HepG2 (cell line): ENCODE results near the gene LYRM4. TPM values are rescaled to one million over a fixed set of nuclear protein-coding genes. Genes with fewer than 3 reads are reported as not detected.

Experiments used
- ARID4A ChIP-seq: sonication (generic); formaldehyde crosslinking; IDR thresholded peaks from 2 replicates; pipeline ENCODE4 v1.5.0; 2020; ENCODE audit warnings: mild to moderate bottlenecking, missing genetic modification reagents, borderline replicate concordance
- DMAP1 ChIP-seq: IDR thresholded peaks from 2 replicates; pipeline ENCODE4 v1.6.1; 2016
- HOXA5 ChIP-seq: sonication (generic); formaldehyde crosslinking; IDR thresholded peaks from 2 replicates; pipeline ENCODE4 v1.4.0; 2020; ENCODE audit warnings: missing genetic modification reagents
- IKZF4 ChIP-seq: sonication (generic); formaldehyde crosslinking; IDR thresholded peaks from 2 replicates; pipeline ENCODE4 v1.5.1; 2020; ENCODE audit warnings: borderline replicate concordance, mild to moderate bottlenecking, low read depth, missing genetic modification reagents; ENCODE audit errors: not compliant biosample characterization
- ISL2 ChIP-seq: sonication (generic); formaldehyde crosslinking; IDR thresholded peaks from 2 replicates; pipeline ENCODE4 v1.5.0; 2020; ENCODE audit warnings: missing genetic modification reagents
- KLF9 ChIP-seq: IDR thresholded peaks from 2 replicates; pipeline ENCODE4 v1.6.1; 2016; ENCODE audit warnings: low read depth
- MAF1 ChIP-seq: sonication (generic); formaldehyde crosslinking; IDR thresholded peaks from 2 replicates; pipeline ENCODE4 v1.5.0; 2020; ENCODE audit warnings: missing genetic modification reagents, borderline replicate concordance
- PCBP1 ChIP-seq: fragments of 200-400 bp; formaldehyde crosslinking; IDR thresholded peaks from 2 replicates; pipeline ENCODE4 v1.6.1; 2017; ENCODE audit warnings: mild to moderate bottlenecking, low read depth, low read length, borderline replicate concordance
- POLR2A ChIP-seq, 2 experiments: IDR thresholded peaks; 2 replicates each; pipeline ENCODE4 v1.6.1; 2011; ENCODE audit warnings: low read depth in 2 of 2, low read length in 2 of 2, mild to moderate bottlenecking in 1 of 2, moderate library complexity in 1 of 2; ENCODE audit not compliant: insufficient read depth in 1 of 2
- RXRA ChIP-seq: sonication (generic); formaldehyde crosslinking; IDR thresholded peaks from 2 replicates; pipeline ENCODE4 v1.5.1; 2020; ENCODE audit warnings: missing genetic modification reagents
- TEAD3 ChIP-seq: optimal IDR thresholded peaks from 2 replicates; pipeline ENCODE3; 2016; ENCODE audit warnings: borderline replicate concordance
- ZBTB2 ChIP-seq: sonication (generic); formaldehyde crosslinking; IDR thresholded peaks from 2 replicates; pipeline ENCODE4 v1.8.0; 2022; ENCODE audit warnings: low read depth, missing genetic modification reagents
- ZBTB7A ChIP-seq: sonication (generic); formaldehyde crosslinking; IDR thresholded peaks from 2 replicates; pipeline ENCODE4 v1.8.0; 2022; ENCODE audit warnings: mild to moderate bottlenecking, missing genetic modification reagents
- ZNF136 ChIP-seq: sonication (generic); formaldehyde crosslinking; IDR thresholded peaks from 2 replicates; pipeline ENCODE4 v1.8.1; 2022; ENCODE audit warnings: low read depth, mild to moderate bottlenecking, moderate library complexity, missing genetic modification reagents
- ZNF3 ChIP-seq: IDR thresholded peaks from 2 replicates; pipeline ENCODE4 v1.7.0; 2017; ENCODE audit warnings: inconsistent platforms
- ZNF350 ChIP-seq: sonication (generic); formaldehyde crosslinking; IDR thresholded peaks from 2 replicates; pipeline ENCODE4 v1.4.0; 2020; ENCODE audit warnings: mild to moderate bottlenecking, low read depth, missing genetic modification reagents, borderline replicate concordance
- ZNF430 ChIP-seq: sonication (generic); formaldehyde crosslinking; IDR thresholded peaks from 2 replicates; pipeline ENCODE4 v1.9.0; 2021; ENCODE audit warnings: mild to moderate bottlenecking, missing genetic modification reagents
- ZNF44 ChIP-seq: sonication (generic); formaldehyde crosslinking; IDR thresholded peaks from 2 replicates; pipeline ENCODE4 v1.5.1; 2020; ENCODE audit warnings: mild to moderate bottlenecking, missing genetic modification reagents
- ZNF501 ChIP-seq: sonication (generic); formaldehyde crosslinking; IDR thresholded peaks from 2 replicates; pipeline ENCODE4 v1.5.1; 2020; ENCODE audit warnings: mild to moderate bottlenecking, moderate library complexity, missing genetic modification reagents
- ZNF530 ChIP-seq: sonication (generic); formaldehyde crosslinking; IDR thresholded peaks from 2 replicates; pipeline ENCODE4 v1.5.0; 2020; ENCODE audit warnings: low read depth, mild to moderate bottlenecking, missing genetic modification reagents
- ZNF549 ChIP-seq: sonication (generic); formaldehyde crosslinking; IDR thresholded peaks from 2 replicates; pipeline ENCODE4 v1.5.0; 2020; ENCODE audit warnings: missing genetic modification reagents
- ZNF567 ChIP-seq: sonication (generic); formaldehyde crosslinking; IDR thresholded peaks from 2 replicates; pipeline ENCODE4 v1.8.1; 2023; ENCODE audit warnings: mild to moderate bottlenecking, missing genetic modification reagents, borderline replicate concordance
- ZNF574 ChIP-seq: sonication (generic); formaldehyde crosslinking; IDR thresholded peaks from 2 replicates; pipeline ENCODE4 v1.4.0; 2020; ENCODE audit warnings: missing genetic modification reagents
- ZNF577 ChIP-seq: sonication (generic); formaldehyde crosslinking; IDR thresholded peaks from 2 replicates; pipeline ENCODE4 v1.4.0; 2020; ENCODE audit warnings: mild to moderate bottlenecking, low read depth, missing genetic modification reagents, borderline replicate concordance
- ZNF598 ChIP-seq: sonication (generic); formaldehyde crosslinking; IDR thresholded peaks from 2 replicates; pipeline ENCODE4 v1.5.1; 2020; ENCODE audit warnings: mild to moderate bottlenecking, missing genetic modification reagents, borderline replicate concordance
- ZSCAN9 ChIP-seq: IDR thresholded peaks from 2 replicates; pipeline ENCODE4 v1.6.1; 2016; ENCODE audit warnings: borderline replicate concordance
- polyA plus RNA-seq, 8 experiments: library from polyadenylated mRNA; depleted of rRNA in 3 of 8; stranded (reverse) in 7 of 8; unstranded in 1 of 8; fragments of >200 nt; fragmentation: Illumina TruSeq in 4 of 8; extraction: Trizol in 4 of 8; gene quantifications; 2 replicates each; pipeline versions ENCODE4 v1.2.1 to v1.2.3, GENCODE V29; 2011 to 2016; ENCODE audit warnings: low read depth in 4 of 8, missing spikeins in 1 of 8, mixed read lengths in 1 of 8; ENCODE audit not compliant: insufficient read depth in 1 of 8
- total RNA-seq, 5 experiments: library from RNA; depleted of rRNA; stranded (reverse); fragments of >200 nt; fragmentation: Illumina TruSeq; extraction: Trizol; gene quantifications; 2 replicates each; pipeline ENCODE4 v1.2.3, GENCODE V29; 2016; ENCODE audit warnings: low read depth in 1 of 5

LYRM4 gene
- total and polyA plus RNA-seq, 2 of the 13 experiments (the other 11 are each of a cell fraction or from before 2014, with no cell fraction given) = 64.6 to 67.5 TPM

- no peak for TF ChIP-seq ZNF577 (CRISPR knock-in tag)
- no peak for TF ChIP-seq DMAP1
- no peak for TF ChIP-seq ZSCAN9 (CRISPR knock-in tag)
- TF ChIP-seq ZNF430 (CRISPR knock-in tag) = no peak
- no peak for TF ChIP-seq MAF1
- TF ChIP-seq ZNF567 (CRISPR knock-in tag) = no peak
- TF ChIP-seq ZBTB7A (CRISPR knock-in tag) = no peak
- no peak for TF ChIP-seq ZNF44 (CRISPR knock-in tag)
- no peak for TF ChIP-seq ZBTB2
- TF ChIP-seq ZNF136 (CRISPR knock-in tag) = no peak
- no peak for TF ChIP-seq ZNF501 (CRISPR knock-in tag)
- no peak for TF ChIP-seq ISL2 (CRISPR knock-in tag)
- TF ChIP-seq POLR2A (IDR thresholded peaks at IDR 0.05; ENCODE audit: insufficient read depth in 1 of 2, low read depth in 2 of 2, low read length in 2 of 2) = 0 out of 4 replicates have a peak, but pooled peaks of 1 of the 2 experiments have one; percentile 24
- no peak for TF ChIP-seq HOXA5 (CRISPR knock-in tag)
- TF ChIP-seq IKZF4 (CRISPR knock-in tag) = no peak
- TF ChIP-seq KLF9 (CRISPR knock-in tag) = no peak
- no peak for TF ChIP-seq ARID4A (CRISPR knock-in tag)
- no peak for TF ChIP-seq RXRA (CRISPR knock-in tag)
- no peak for TF ChIP-seq TEAD3
- TF ChIP-seq ZNF530 (CRISPR knock-in tag) = no peak
- TF ChIP-seq ZNF598 (CRISPR knock-in tag) = no peak
- TF ChIP-seq ZNF3 (CRISPR knock-in tag) = no peak
- TF ChIP-seq ZNF549 (CRISPR knock-in tag) = no peak
- TF ChIP-seq ZNF574 (CRISPR knock-in tag) = no peak
- TF ChIP-seq PCBP1 = no peak
- no peak for TF ChIP-seq ZNF350 (CRISPR knock-in tag)
Observed at GRCh38 chr6:5081182-5081581, 179.6 kb downstream of the LYRM4 start (continued).
